CD4-positive, alpha-beta T cell treated with Interleukin-4 for 1 hour (primary cell): ENCODE results near the gene MAP1LC3C.
A peak's percentile ranks its signal among the peaks of the same experiment; 100 is the strongest.

Experiments
- DNase-seq, 2 donors: peaks; one replicate each; pipeline ENCODE4 v3.0.0-alpha.2; 2020 to 2022

The MAP1LC3C gene

GRCh38 chr1:241999026-241999425 is at the start of gene MAP1LC3C:
Gene MAP1LC3C (minus strand): TSS chr1:241999098. CDS start chr1:241999008, 90 bp downstream.
- no peak for DNase-seq

- DNase-seq = no peak
Observed at GRCh38 chr1:242043165-242043564, 44.3 kb upstream of the MAP1LC3C start.

GRCh38 chr1:242034392-242034791 is 35.5 kb upstream of the MAP1LC3C start:
- no peak for DNase-seq

GRCh38 chr1:242033447-242033846 is 34.5 kb upstream of the MAP1LC3C start:
- no peak for DNase-seq

- no peak for DNase-seq
Observed at GRCh38 chr1:242030071-242030470, 31.2 kb upstream of the MAP1LC3C start.

GRCh38 chr1:242025681-242026080 is 26.8 kb upstream of the MAP1LC3C start:
- no peak for DNase-seq

GRCh38 chr1:242023805-242024204 is 24.9 kb upstream of the MAP1LC3C start:
- no peak for DNase-seq

- no peak for DNase-seq
Observed at GRCh38 chr1:242019018-242019417, 20.1 kb upstream of the MAP1LC3C start.

GRCh38 chr1:242017580-242018233 is 18.8 kb upstream of the MAP1LC3C start:
- DNase-seq = peak; percentile 27 to 45

GRCh38 chr1:242016479-242016878 is 17.6 kb upstream of the MAP1LC3C start:
- no peak for DNase-seq

- DNase-seq = no peak
Observed at GRCh38 chr1:242011894-242012660, 13.2 kb upstream of the MAP1LC3C start.

- no peak for DNase-seq
Observed at GRCh38 chr1:242008826-242009495, 10.1 kb upstream of the MAP1LC3C start.

- DNase-seq = no peak
Observed at GRCh38 chr1:242006976-242007375, 8.1 kb upstream of the MAP1LC3C start.

- DNase-seq = no peak
Observed at GRCh38 chr1:242005866-242006535, 7.1 kb upstream of the MAP1LC3C start.

GRCh38 chr1:242004751-242005495 is 6.0 kb upstream of the MAP1LC3C start:
- no peak for DNase-seq

- no peak for DNase-seq
Observed at GRCh38 chr1:242002510-242002909, 3.6 kb upstream of the MAP1LC3C start.

- no peak for DNase-seq
Observed at GRCh38 chr1:242002072-242002471, 3.2 kb upstream of the MAP1LC3C start.

- DNase-seq = no peak
Observed at GRCh38 chr1:242000434-242000833, 1.5 kb upstream of the MAP1LC3C start.

- peak; percentile 37 to 44 for DNase-seq
Observed at GRCh38 chr1:241998412-241998921, 431 bp downstream of the MAP1LC3C start.

- DNase-seq = no peak
Observed at GRCh38 chr1:241997401-241997998, 1.4 kb downstream of the MAP1LC3C start.

- DNase-seq = no peak
Observed at GRCh38 chr1:241994171-241994570, 4.7 kb downstream of the MAP1LC3C start.

- DNase-seq = no peak
Observed at GRCh38 chr1:241992734-241993133, 6.2 kb downstream of the MAP1LC3C start.
